Prostate gland (tissue), 2 donors: ENCODE data around the gene PLEKHJ1. TPM values are rescaled to one million over a fixed set of nuclear protein-coding genes. Genes with fewer than 3 reads are reported as not detected.

Source experiments
- DNase-seq: peaks from one replicate; pipeline ENCODE4 v3.0.0-alpha.2; 2019; ENCODE audit warnings: low spot score
- H3K27ac ChIP-seq, 2 donors: fragments of 200-600 bp; sonication (generic); 2 replicates each; pipeline ENCODE4 v1.5.1; 2017 to 2019
- H3K27me3 ChIP-seq: fragments of 200-600 bp; sonication (generic); replicated peaks from 2 replicates; pipeline ENCODE4 v1.5.1; 2019; ENCODE audit not compliant: insufficient read depth
- H3K36me3 ChIP-seq, 2 donors: fragments of 200-600 bp; sonication (generic); 1 replicate in 1 of 2; 2 replicates in 1 of 2; pipeline versions ENCODE4 v1.5.1 to v1.8.1; 2017 to 2019
- H3K4me1 ChIP-seq: fragments of 200-600 bp; sonication (generic); replicated peaks from 2 replicates; pipeline ENCODE4 v1.5.1; 2019
- H3K4me3 ChIP-seq, 2 donors: fragments of 200-600 bp; sonication (generic); 2 replicates each; pipeline ENCODE4 v1.5.1; 2017 to 2019
- H3K9me3 ChIP-seq: fragments of 200-600 bp; sonication (generic); 2 replicates; pipeline ENCODE4 v1.5.1; 2017
- POLR2A ChIP-seq: fragments of 450-650 bp; IDR thresholded peaks from one replicate; pipeline ENCODE4 v1.6.1; 2016; ENCODE audit warnings: antibody characterized with exemption, mild to moderate bottlenecking
- POLR2AphosphoS5 ChIP-seq: sonication (generic); formaldehyde crosslinking; IDR thresholded peaks from one replicate; pipeline ENCODE4 v1.6.1; 2017; ENCODE audit warnings: antibody characterized with exemption
- WGBS: methylation state at CpG from one replicate; pipeline ENCODE4 v1.1.5; 2018; 5-methylcytosine and 5-hydroxymethylcytosine counted together
- intact Hi-C: fragments of 100-400 bp; cut with DNase I; formaldehyde crosslinking; loops from one replicate; pipeline ENCODE4 v1.14.2; 2022
- total RNA-seq, 2 donors: library from RNA; depleted of rRNA; stranded (reverse); fragments of >200 nt; gene quantifications; one replicate each; pipeline ENCODE4 v1.1.0, GENCODE V29; 2016
- TF ChIP-seq, protein P1 (sequence below), 4 experiments: fragments of 200-600 bp in 2 of 4; fragments of 450-650 bp in 2 of 4; sonication (generic) in 2 of 4; IDR thresholded peaks; 1 replicate in 3 of 4; 2 replicates in 1 of 4; pipeline ENCODE4 v1.5.1; 2016 to 2019; ENCODE audit warnings: antibody characterized with exemption in 4 of 4, mild to moderate bottlenecking in 2 of 4, moderate library complexity in 2 of 4

PLEKHJ1 gene
- total RNA-seq, 2 donors from 2014 or later = 59.4 to 91.7 TPM

DNA sequence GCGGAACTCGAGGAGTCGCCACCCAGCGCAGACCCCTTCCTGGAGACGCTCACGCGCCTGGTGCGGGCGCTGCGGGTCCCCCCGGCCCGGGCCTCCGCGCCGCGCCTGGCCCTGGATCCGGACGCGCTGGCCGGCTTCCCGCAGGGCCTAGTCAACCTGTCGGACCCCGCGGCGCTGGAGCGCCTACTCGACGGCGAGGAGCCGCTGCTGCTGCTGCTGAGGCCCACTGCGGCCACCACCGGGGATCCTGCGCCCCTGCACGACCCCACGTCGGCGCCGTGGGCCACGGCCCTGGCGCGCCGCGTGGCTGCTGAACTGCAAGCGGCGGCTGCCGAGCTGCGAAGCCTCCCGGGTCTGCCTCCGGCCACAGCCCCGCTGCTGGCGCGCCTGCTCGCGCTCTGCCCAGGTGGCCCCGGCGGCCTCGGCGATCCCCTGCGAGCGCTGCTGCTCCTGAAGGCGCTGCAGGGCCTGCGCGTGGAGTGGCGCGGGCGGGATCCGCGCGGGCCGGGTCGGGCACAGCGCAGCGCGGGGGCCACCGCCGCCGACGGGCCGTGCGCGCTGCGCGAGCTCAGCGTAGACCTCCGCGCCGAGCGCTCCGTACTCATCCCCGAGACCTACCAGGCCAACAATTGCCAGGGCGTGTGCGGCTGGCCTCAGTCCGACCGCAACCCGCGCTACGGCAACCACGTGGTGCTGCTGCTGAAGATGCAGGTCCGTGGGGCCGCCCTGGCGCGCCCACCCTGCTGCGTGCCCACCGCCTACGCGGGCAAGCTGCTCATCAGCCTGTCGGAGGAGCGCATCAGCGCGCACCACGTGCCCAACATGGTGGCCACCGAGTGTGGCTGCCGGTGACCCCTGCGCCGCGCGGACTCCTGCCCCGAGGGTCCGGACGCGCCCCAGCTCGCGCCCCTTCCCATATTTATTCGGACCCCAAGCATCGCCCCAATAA is 15.3 kb upstream of the PLEKHJ1 start:
- TF ChIP-seq POLR2AphosphoS5 = no peak
- Histone ChIP-seq H3K9me3 (no peaks in the 10 kb centered on the region), H3K27me3 (peaks cover 14% of the 10 kb centered on the region), H3K36me3 (peaks cover 9 to 13% of the 10 kb centered on the region in 2 donors), H3K4me3 (no peak overlapping the region), H3K27ac (no peak overlapping the region), H3K4me1 (no peaks in the 10 kb centered on the region)
- DNase-seq = no peak
- 14% methylated on average over 70 of the region's 125 CpGs for WGBS
- intact Hi-C loops = no loop called here

DNA sequence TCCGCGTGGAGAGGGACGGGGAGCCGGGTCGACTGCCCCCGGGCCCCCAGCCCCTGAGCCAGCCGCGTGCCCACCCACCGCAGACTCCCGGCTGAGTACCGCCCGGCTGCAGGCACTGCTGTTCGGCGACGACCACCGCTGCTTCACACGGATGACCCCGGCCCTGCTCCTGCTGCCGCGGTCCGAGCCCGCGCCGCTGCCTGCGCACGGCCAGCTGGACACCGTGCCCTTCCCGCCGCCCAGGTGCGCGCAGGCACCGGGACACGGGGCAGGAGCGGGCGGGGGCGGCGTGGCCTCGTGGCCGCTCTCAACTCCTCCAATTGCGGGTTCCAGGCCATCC is 14.6 kb upstream of the PLEKHJ1 start:
- no peak for TF ChIP-seq POLR2A
- TF ChIP-seq POLR2AphosphoS5 = no peak
- TF ChIP-seq, protein P1, sequence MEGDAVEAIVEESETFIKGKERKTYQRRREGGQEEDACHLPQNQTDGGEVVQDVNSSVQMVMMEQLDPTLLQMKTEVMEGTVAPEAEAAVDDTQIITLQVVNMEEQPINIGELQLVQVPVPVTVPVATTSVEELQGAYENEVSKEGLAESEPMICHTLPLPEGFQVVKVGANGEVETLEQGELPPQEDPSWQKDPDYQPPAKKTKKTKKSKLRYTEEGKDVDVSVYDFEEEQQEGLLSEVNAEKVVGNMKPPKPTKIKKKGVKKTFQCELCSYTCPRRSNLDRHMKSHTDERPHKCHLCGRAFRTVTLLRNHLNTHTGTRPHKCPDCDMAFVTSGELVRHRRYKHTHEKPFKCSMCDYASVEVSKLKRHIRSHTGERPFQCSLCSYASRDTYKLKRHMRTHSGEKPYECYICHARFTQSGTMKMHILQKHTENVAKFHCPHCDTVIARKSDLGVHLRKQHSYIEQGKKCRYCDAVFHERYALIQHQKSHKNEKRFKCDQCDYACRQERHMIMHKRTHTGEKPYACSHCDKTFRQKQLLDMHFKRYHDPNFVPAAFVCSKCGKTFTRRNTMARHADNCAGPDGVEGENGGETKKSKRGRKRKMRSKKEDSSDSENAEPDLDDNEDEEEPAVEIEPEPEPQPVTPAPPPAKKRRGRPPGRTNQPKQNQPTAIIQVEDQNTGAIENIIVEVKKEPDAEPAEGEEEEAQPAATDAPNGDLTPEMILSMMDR (IDR thresholded peaks at IDR 0.05) = no peak
- H3K36me3 ChIP-seq = peaks cover 14 to 19% of the 10 kb centered on the region in 2 donors
- peaks cover 14% of the 10 kb centered on the region for H3K27me3 ChIP-seq
- H3K4me3 ChIP-seq = no peak overlapping the region
- H3K27ac ChIP-seq = no peak overlapping the region
- no peaks in the 10 kb centered on the region for H3K9me3 ChIP-seq
- DNase-seq = no peak
- intact Hi-C loops = no loop called here
- 23% methylated on average over 23 of the region's 40 CpGs for WGBS
- no peaks in the 10 kb centered on the region for H3K4me1 ChIP-seq

DNA sequence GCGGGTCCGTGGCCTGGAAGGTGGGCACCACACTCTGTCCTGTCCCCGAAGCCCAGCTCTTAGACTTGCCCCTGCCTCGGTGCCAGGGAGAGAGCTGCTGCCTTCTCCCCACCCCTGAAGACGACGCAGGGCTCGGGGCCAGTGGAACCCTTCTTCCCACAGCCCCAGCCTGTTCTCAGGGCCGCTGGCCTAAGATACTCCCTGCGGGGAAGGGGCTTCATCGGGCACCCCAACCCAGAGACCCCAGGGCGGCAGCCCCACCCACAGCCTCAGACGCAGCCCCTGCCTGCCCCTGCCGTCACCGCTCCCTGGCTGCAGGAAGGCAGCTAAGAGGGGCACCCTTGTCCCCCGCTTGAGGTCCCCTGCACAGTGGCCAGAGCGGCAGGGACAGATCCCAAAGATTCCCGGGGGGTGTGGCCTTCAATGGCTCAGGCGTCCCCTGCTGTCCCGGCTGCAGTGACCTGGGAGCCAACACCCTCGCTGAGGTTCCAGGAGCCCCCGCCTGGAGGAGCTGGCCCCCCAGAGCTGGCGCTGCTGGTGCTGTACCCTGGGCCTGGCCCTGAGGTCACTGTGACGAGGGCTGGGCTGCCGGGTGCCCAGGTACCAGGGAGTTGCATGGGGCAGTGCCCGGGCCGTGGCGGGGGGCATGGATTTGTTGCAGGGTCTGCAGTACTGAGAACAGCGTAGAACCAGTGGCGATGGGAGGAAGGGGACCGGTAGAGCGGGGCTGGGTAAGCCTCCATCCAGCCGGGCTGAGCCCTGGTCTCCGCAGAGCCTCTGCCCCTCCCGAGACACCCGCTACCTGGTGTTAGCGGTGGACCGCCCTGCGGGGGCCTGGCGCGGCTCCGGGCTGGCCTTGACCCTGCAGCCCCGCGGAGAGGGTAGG is 14.0 kb upstream of the PLEKHJ1 start:
- Histone ChIP-seq H3K27me3 (peaks cover 14% of the 10 kb centered on the region), H3K9me3 (no peaks in the 10 kb centered on the region), H3K4me3 (no peak overlapping the region), H3K36me3 (peaks cover 20 to 25% of the 10 kb centered on the region in 2 donors), H3K27ac (no peak overlapping the region), H3K4me1 (no peaks in the 10 kb centered on the region)
- TF ChIP-seq POLR2AphosphoS5 = no peak
- TF ChIP-seq, protein P1 (IDR thresholded peaks at IDR 0.05) = no peak
- TF ChIP-seq POLR2A = no peak
- no peak for DNase-seq
- intact Hi-C loops = no loop called here
- 46% methylated on average over 34 of the region's 43 CpGs for WGBS

DNA sequence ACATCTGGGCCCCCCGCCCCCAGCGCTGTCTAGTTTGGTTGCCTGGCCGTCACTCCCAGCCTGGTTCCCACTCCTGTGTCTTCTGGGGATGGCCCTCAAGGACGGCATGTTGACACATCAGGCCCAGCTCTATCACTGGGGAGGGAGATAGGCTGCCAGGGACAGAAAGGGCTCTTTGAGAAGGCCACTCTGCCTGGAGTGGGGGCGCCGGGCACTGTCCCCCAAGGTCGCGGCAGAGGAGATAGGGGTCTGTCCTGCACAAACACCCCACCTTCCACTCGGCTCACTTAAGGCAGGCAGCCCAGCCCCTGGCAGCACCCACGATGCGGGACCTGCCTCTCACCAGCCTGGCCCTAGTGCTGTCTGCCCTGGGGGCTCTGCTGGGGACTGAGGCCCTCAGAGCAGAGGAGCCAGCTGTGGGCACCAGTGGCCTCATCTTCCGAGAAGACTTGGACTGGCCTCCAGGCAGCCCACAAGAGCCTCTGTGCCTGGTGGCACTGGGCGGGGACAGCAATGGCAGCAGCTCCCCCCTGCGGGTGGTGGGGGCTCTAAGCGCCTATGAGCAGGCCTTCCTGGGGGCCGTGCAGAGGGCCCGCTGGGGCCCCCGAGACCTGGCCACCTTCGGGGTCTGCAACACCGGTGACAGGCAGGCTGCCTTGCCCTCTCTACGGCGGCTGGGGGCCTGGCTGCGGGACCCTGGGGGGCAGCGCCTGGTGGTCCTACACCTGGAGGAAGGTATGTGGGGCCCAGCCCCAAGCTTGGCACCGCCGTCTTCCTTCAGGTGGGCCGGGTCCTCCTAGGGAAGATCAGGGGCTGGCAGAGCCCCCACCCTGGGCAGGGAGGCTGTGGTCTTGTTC is 13.1 kb upstream of the PLEKHJ1 start, which contains the start of gene AMH:
Gene AMH, plus strand, starts transcription at position 314 of the 857 bp plus-strand sequence. Its CDS starts 10 bp downstream, at position 324.
- no peak for DNase-seq
- H3K4me3 ChIP-seq = no peak within 1 kb of the TSS
- 79% methylated on average over 19 of the region's 27 CpGs for WGBS
- intact Hi-C loops = no loop called here
- no peak within 1 kb of the TSS for H3K27ac ChIP-seq
- no peaks in the 10 kb centered on the region for H3K9me3 ChIP-seq
- TF ChIP-seq POLR2A (no peak), POLR2AphosphoS5 (no peak)
- TF ChIP-seq, protein P1 (IDR thresholded peaks at IDR 0.05) = no peak
- H3K36me3 ChIP-seq = peaks cover 29 to 34% of the 10 kb centered on the region in 2 donors
- peaks cover 14% of the 10 kb centered on the region for H3K27me3 ChIP-seq
- no peaks in the 10 kb centered on the region for H3K4me1 ChIP-seq
